Measurements from ENCODE around the gene PITPNC1. TPM values are rescaled to one million over a fixed set of nuclear protein-coding genes. Genes with fewer than 3 reads are reported as not detected.

PITPNC1 gene
- total RNA-seq, 1 experiment from 2014 or later: 37.5 TPM

DNA sequence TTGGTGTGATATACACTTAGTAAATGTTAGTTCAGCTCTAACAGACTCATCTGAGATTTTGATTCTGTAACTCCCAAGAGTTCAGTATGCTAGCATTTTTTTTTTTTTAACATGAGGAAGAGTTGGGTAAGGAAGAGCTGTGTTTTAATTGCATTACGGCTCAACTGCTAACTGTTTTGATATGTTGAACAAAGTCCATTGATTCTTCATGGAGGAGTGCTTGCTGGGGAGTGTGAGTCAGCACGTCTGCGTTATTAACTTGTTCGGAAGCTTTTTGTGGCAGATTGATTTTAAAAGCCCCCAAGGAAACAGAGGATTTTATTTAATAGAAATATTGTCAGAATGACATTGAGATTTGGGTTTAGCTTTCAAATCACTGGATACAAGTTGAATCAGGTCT lies 45.8 kb downstream of the PITPNC1 start:
- no peak overlapping the region for H3K14ac ChIP-seq (ENCODE audit: insufficient read depth, low read length)
- no peak overlapping the region for H3T11ph ChIP-seq (ENCODE audit: low read length)
- no peak overlapping the region for H4K5ac ChIP-seq (ENCODE audit: insufficient read length, low read depth, low read length)
- no peaks in the 10 kb centered on the region for H3K9me3 ChIP-seq (ENCODE audit: control insufficient read depth, low read depth, low read length)
- no peak overlapping the region for H3K56ac ChIP-seq (ENCODE audit: insufficient read length, low read depth, low read length)
- TF ChIP-seq, protein P1, sequence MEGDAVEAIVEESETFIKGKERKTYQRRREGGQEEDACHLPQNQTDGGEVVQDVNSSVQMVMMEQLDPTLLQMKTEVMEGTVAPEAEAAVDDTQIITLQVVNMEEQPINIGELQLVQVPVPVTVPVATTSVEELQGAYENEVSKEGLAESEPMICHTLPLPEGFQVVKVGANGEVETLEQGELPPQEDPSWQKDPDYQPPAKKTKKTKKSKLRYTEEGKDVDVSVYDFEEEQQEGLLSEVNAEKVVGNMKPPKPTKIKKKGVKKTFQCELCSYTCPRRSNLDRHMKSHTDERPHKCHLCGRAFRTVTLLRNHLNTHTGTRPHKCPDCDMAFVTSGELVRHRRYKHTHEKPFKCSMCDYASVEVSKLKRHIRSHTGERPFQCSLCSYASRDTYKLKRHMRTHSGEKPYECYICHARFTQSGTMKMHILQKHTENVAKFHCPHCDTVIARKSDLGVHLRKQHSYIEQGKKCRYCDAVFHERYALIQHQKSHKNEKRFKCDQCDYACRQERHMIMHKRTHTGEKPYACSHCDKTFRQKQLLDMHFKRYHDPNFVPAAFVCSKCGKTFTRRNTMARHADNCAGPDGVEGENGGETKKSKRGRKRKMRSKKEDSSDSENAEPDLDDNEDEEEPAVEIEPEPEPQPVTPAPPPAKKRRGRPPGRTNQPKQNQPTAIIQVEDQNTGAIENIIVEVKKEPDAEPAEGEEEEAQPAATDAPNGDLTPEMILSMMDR (conservative IDR thresholded peaks at IDR 0.05): no peak
- no peak overlapping the region for H3K9ac ChIP-seq (ENCODE audit: extremely low read depth, insufficient read length, low read length)
- no CpG with 5 or more reads among the region's 4 CpGs for WGBS (ENCODE audit: extremely low coverage, insufficient read length, low lambda C conversion rate)
- no peak overlapping the region for H2BK20ac ChIP-seq (ENCODE audit: low read depth, low read length, poor library complexity, severe bottlenecking)
- H3K4ac ChIP-seq (ENCODE audit: low read depth, low read length): no peak overlapping the region
- peaks cover 24 to 29% of the 10 kb centered on the region in 2 experiments for H3K4me1 Mint-ChIP-seq
- no peaks in the 10 kb centered on the region for H3K27me3 Mint-ChIP-seq (ENCODE audit: low read depth)
- H4K8ac ChIP-seq (replicated peaks; ENCODE audit: insufficient read length, low read depth, low read length): no peak overlapping the region
- no peak overlapping the region for H3K4me2 ChIP-seq (ENCODE audit: insufficient read depth, insufficient read length, low read length)
- H2BK120ac ChIP-seq (ENCODE audit: low read depth, low read length, poor library complexity, severe bottlenecking): no peak overlapping the region
- peak overlapping the region; percentile 28 to 82 (median 77); a peak in 6 of 7 replicates for H3K27ac Mint-ChIP-seq
- no peak overlapping the region for H3K27ac ChIP-seq (ENCODE audit: insufficient read length, low read depth, low read length)
- no peak overlapping the region for H4K91ac ChIP-seq (ENCODE audit: insufficient read length, low read depth, low read length)
- H3K79me1 ChIP-seq (ENCODE audit: insufficient read depth, low read depth, low read length, poor library complexity, severe bottlenecking): peaks cover 6% of the 10 kb centered on the region
- no peak overlapping the region for H2BK15ac ChIP-seq (ENCODE audit: low read depth, low read length)
- no peak overlapping the region for H3K23ac ChIP-seq (ENCODE audit: insufficient read length, low read depth, low read length)
- DNase-seq: no peak
- no peak overlapping the region for H2BK5ac ChIP-seq (ENCODE audit: insufficient read length, low read length)
- no peaks in the 10 kb centered on the region for H3K9me3 Mint-ChIP-seq
- peaks cover 2% of the 10 kb centered on the region; the same call in 1 of the 2 replicates for H3K79me2 ChIP-seq (ENCODE audit: insufficient read depth, low read length)
- no peaks in the 10 kb centered on the region for H4K20me1 ChIP-seq (ENCODE audit: control insufficient read depth, insufficient read depth, insufficient read length)
- no peaks in the 10 kb centered on the region for H3K23me2 ChIP-seq (ENCODE audit: insufficient read length, low read depth, low read length, poor library complexity, severe bottlenecking)
- H3K27me3 ChIP-seq (ENCODE audit: insufficient read depth, low read length): no peaks in the 10 kb centered on the region
- H2BK12ac ChIP-seq (ENCODE audit: insufficient read length, low read depth, low read length): no peak overlapping the region
- H3K4me1 ChIP-seq (ENCODE audit: insufficient read depth, low read length): peaks cover 7% of the 10 kb centered on the region; the same call in 1 of the 2 replicates
- H3K4me3 Mint-ChIP-seq: no peak overlapping the region
- H2AFZ ChIP-seq (ENCODE audit: low read length): no peak overlapping the region
- no peak overlapping the region for H2AK5ac ChIP-seq (ENCODE audit: insufficient read length, low read length)
- H3K36me3 Mint-ChIP-seq (ENCODE audit: insufficient read depth in 1 of 3, low read depth in 3 of 3): peaks cover 3 to 8% (median 6%) of the 10 kb centered on the region in 3 experiments; a peak in 6 of 7 replicates
- no peak overlapping the region for H3K18ac ChIP-seq (ENCODE audit: insufficient read length, low read depth, low read length)

Measured in H9 (cell line).